ENCODE data around the gene DEPDC7.

DEPDC7 gene

GRCh38 chr11:33059331-33060007 is 43.8 kb downstream of the DEPDC7 start:
- DNase-seq (ENCODE audit: extremely low read depth in 1 of 2, low read depth in 1 of 2) = no peak

GRCh38 chr11:33060271-33060670 is 44.6 kb downstream of the DEPDC7 start:
- no peak for DNase-seq (ENCODE audit: extremely low read depth in 1 of 2, low read depth in 1 of 2)

- no peak for DNase-seq (ENCODE audit: extremely low read depth in 1 of 2, low read depth in 1 of 2)
Measured at GRCh38 chr11:33062137-33062536, 46.5 kb downstream of the DEPDC7 start.

- DNase-seq (ENCODE audit: extremely low read depth in 1 of 2, low read depth in 1 of 2) = no peak
Measured at GRCh38 chr11:33063326-33063881, 47.7 kb downstream of the DEPDC7 start.

GRCh38 chr11:33064033-33064825 is 48.6 kb downstream of the DEPDC7 start:
- no peak for DNase-seq (ENCODE audit: extremely low read depth in 1 of 2, low read depth in 1 of 2)

GRCh38 chr11:33064866-33065265 is 49.2 kb downstream of the DEPDC7 start:
- no peak for DNase-seq (ENCODE audit: extremely low read depth in 1 of 2, low read depth in 1 of 2)

GRCh38 chr11:33065445-33066178 is 49.9 kb downstream of the DEPDC7 start:
- DNase-seq (ENCODE audit: extremely low read depth in 1 of 2, low read depth in 1 of 2) = peak; percentile 37 to 49

- no peak for DNase-seq (ENCODE audit: extremely low read depth in 1 of 2, low read depth in 1 of 2)
Measured at GRCh38 chr11:33067294-33067693, 51.6 kb downstream of the DEPDC7 start.

GRCh38 chr11:33068611-33069340 is 53.1 kb downstream of the DEPDC7 start:
- DNase-seq (ENCODE audit: extremely low read depth in 1 of 2, low read depth in 1 of 2) = no peak

- no peak for DNase-seq (ENCODE audit: extremely low read depth in 1 of 2, low read depth in 1 of 2)
Measured at GRCh38 chr11:33072465-33072864, 56.8 kb downstream of the DEPDC7 start.
